GM19023 (cell line): ENCODE measurements around the gene SPACDR.
"Not testable (repeated sequence)": the region's sequence is repeated elsewhere in the genome, so short reads cannot be mapped to it uniquely, and the experiment has no call there.

Experiments
- ATAC-seq: cut with Tn5 transposase; IDR thresholded peaks from one replicate; pipeline ENCODE4 v1.9.1; 2021; ENCODE audit warnings: mild to moderate bottlenecking, moderate library complexity; ENCODE audit not compliant: unreplicated experiment

The SPACDR gene

DNA sequence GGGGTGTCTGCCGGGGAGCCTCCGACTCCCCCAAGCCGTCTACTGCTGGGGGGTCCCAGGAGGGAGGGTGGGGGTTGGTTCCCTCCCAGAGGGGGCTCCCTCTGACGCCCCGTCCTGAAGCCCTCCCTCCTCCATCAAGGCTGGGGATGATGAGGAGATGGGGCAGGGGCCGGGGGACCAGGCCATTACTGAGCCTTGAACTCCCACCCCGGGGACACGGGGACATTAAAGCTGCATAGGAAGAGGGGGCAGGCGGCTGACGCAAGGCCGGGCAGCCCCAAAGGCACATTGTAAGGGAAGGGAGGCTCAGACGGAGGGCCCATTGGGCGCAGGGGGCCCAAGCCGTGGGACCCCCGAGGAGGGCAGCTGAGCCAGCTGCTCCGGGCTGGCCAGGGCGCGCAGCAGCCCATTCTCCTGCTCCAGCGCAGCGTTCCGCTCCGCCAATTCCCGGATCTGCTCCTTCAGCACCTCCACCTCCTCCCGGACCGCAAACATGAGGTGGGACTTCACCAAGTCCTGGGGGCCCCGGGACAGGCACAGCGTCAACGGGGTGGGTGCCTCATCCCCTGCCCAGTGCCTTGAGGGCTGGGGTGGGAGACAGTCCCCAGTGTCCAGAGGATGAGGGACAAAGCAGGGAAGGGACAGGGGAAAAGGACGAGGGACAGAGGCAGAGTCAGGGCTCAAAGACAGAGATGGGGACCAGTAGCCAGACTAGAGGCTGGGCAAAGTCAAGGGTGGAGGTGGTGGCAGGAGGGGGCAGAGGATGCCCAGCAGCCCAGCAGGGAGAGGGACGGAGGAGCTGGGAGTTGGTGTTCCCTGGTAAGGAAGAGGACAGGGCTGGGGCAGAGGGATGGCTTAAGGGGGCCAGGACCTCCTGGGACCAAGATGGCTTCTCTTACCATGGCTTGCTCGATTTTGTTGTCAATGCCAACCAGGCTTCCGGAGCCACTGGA, 2.9 kb upstream of the SPACDR start:
- no peak for ATAC-seq

DNA sequence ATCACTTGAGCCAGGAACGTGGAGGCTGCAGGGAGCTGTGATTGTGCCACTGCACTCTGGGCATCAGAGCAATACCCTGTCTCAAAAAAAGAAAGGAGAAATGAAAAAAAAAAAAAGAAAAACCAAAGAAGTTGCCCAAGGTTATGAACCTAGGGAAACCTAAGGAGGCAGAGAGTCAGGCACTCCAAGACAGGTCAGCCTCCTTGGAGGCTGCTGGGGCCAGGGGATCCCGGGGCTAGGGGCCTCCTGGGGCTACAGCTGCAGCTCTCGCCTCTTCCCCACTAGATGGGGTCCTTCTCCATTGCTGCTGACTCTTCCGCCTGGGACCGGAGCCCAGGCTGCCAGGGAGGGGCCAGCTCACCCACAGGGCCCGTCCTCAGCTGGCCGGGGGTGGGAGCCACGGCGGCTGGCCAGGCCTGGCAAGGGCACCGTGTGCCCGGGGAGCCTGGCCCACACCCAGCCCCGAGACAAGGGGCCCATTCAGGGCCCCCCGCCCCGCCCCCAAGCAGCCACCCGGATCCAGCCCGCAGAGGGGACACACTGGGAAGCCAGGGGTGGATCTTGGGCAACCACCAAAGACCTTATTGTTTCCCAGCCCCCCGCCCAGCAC, 1.7 kb upstream of the SPACDR start:
- no peak for ATAC-seq

DNA sequence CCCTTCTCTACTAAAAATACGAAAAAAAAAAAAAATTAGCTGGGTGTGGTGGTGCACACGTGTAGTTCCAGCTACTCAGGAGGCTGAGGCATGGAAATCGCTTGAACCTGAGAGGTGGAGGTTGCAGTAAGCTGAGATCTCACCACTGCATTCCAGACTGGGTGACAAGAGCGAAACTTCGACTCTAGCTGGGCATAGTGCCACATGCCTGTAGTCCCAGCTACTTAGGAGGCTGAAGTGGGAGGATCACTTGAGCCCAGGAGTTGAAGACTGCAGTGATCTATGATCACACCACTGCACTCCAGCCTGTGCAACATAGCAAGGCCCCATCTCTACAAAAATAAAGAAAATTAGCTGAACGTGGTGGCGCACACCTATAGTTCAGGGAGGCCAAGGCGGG, 1.2 kb upstream of the SPACDR start:
- ATAC-seq, result no peak

DNA sequence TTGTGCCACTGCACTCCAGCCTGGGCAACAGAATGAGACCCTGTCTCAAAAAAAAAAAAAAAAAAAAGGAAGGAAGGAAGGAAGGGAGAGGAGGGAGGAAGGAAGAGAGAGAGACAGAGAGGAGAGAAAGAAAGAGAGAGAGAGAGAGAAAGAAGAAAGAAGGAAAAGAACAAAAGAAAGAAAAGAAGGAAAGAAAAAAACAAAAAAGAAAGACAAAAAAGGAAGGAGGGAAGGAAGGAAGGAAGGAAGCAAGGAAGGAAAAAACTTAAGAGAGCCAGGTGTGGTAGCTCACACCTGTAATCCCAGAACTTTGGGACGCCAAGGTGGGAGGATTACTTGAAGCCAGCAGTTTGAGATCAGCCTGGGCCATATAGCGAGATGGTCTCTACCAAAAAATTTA, 731 bp upstream of the SPACDR start:
- ATAC-seq, result no peak

DNA sequence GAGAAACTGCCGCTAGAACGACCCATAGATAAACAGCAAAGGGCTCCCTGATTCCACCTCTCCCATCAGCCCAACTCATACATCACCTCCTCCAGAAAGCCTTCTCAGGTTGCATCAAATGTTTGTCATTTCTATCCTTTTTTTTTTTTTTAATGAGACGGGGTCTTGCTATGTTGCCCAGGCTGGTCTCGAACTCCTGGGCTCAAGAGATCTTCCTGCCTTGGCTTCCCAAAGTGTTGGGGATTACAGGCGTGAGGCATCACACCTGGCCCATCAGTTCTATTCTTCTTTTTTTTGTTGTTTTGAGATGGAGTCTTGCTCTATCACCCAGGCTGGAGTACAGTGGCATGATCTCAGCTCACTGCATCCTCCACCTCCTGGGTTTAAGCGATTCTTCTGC, 7.0 kb downstream of the SPACDR start:
- no peak for ATAC-seq

DNA sequence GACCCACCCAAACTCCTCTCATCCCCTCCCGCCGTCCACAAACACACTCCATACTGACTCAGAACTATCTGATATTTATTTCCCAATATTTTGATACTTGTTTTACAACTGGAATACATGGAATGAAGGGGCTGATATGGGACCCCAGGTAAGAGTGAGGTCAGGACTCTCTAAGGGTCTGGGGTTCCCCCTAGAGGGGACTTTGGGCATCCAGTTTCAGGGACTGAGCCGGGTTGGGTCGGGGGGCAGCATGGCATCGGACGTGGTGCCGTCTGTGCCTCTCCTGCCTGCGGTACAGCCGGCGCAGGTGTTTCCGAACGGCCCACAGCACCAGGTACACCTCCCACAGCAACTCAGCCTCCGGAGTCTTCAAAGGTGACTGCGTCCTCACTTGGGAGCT, 7.5 kb downstream of the SPACDR start:
- ATAC-seq, result no peak

DNA sequence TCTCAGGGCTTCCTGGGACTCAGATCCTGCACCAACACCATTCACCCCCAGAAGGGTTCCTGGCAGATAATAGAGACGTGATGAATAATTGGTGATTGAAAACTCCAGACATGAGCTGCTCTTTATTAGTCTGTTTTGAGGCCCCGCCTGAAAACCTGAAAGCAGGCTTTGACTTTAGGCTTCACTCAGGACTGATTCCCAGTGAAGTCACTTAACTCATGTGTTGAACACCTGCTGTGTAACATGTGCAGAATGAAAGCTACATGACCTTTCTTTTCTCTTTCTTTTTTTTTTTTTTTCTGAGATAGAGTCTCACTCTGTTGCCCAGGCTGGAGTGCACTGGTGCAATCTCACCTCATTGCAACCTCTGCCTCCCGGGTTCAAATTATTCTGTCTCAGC, 8.9 kb downstream of the SPACDR start:
- no peak for ATAC-seq

DNA sequence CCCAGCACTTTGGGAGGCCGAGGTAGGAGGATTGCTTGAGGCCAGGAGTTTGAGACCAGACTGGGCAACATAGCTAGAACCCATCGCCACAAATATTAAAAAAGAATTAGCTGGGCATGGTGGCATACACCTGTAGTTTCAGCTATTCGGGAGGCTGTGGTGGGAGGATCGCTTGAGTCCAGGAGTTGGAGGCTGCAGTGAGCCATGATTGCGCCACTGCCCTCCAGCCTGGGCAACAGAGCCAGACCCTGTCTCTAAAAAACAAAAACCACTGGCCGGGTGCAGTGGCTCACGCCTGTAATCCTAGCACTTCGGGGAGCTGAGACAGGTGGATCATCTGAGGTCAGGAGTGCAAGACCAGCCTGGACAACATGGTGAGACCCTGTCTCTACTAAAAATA, 10.2 kb downstream of the SPACDR start:
- ATAC-seq, result not testable (repeated sequence)

DNA sequence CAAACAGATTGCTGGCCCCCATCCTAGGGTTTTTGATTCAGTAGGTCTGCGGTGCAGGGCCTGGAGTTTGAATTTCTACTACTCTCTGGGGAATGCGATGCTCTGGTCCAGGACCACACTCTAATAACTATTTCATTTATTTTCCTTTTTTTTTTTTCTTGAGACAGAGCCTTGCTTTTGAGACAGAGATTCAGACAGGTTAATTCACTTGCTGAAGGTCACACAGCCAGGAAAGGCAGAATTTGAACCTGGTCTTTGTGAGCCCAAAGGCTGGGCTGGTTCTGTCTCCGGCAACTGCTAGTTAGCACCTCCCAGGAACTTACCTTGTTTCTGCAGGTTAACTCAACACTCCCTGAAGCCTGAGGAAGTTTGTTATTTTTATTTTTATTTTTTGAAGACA, 11.5 kb downstream of the SPACDR start:
- no peak for ATAC-seq

DNA sequence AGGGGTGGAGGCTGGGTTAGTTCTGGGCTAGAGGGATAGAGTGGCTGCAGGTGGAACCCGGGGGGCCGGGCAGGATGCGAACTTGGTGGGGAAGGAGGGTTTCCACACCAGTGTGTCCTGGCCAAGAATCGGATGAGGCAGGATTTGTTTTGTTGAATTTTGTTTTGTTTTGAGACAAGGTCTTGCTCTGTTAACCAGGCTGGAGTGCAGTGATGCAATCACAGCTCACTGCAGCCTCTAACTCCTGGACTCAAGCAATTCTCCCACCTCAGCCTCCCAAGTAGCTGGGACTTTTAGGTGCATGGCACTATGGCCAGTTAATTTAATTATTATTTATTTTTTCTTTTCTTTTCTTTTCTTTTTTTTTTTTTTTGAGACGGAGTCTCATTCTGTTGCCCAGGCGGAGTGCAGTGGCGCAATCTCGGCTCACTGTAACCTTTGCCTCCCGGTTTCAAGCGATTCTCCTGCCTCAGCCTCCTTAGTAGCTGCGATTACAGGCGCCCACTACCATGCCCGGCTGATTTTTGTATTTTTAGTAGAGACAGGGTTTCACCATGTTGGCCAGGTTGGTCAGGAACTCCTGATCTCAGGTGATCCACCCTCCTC, 14.8 kb downstream of the SPACDR start:
- ATAC-seq, result no peak

DNA sequence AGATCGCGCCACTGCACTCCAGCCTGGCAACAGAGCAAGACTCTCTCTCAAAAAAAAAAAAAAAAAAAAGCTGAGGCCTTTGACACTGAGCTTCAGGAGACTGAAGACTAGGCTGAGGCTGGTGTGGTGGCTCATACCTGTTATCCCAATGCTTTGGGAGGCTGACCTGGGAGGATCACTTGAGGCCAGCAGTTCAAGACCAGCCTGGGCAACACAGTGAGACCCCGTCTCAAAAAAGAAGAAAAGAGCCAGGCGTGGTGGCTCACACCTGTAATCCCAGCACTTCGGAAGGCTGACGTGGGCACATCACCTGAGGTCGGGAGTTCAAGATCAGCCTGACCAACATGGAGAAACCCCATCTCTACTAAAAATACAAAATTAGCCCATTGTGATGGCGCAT, 16.7 kb downstream of the SPACDR start:
- not testable (repeated sequence) for ATAC-seq

DNA sequence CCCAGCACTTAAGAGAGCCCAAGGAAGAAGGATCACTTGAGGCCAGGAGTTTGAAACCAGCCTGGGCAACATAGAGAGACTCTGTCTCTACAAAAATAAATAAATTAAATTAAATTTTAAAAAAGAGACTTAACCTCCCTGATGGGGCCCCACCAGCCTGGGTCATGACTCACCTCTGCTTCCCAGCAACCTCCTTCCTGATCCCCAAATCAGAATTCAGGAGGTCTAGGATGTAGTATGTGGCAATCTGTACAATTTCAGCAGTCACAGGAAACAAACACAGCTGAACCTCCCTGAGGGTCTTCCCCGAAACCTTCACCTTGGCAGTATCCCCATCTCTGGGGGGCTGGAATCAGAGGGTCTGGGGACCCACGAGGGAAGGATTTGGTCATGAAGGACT, 18.0 kb downstream of the SPACDR start:
- ATAC-seq, result no peak

DNA sequence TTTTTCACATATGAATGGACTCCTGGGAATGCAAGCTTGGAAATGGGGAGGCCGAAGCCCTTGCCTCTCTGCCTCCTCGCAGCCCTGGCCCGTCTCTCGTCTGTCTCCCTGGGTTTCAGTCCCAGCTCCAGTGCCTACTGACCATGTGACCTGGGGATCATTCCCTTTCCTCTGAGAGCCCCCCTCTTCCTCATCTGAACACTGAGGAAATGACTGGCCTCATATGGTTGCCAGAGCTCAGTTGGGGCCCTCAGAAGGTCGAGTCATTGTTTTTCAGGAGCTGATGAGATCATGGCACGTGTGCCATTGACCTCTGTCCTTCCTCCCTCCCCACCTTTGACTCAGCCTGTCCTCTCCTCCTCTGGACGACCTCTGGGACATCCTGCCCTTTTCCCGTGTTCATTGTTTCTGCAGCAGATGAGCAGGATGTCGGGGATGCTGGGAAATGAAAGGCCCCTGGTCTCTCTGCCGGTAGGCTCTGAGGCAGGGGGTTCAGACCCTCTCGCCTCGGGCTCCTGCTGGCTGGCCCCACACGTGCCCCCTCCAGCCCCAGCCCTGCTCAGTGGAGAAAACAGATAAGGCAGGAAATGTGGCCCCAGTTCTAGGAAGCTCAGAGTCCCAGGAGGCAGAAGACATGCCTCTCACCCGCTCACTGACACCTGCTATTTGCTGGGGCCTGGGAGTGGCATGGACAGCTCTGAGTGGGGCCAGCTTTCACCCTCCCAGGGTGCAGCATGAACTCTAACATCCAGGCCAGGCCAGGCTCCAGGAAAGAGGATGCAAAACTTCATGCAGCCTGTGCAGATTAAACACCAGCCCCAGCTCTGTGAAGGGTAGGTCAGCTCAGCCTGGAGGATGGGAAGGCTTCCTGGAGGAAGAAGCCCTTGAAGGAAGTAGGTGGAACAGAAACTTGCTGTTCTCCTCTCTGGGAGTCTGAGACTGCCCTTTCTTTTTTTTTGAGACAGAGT, 19.5 kb downstream of the SPACDR start:
- no peak for ATAC-seq

DNA sequence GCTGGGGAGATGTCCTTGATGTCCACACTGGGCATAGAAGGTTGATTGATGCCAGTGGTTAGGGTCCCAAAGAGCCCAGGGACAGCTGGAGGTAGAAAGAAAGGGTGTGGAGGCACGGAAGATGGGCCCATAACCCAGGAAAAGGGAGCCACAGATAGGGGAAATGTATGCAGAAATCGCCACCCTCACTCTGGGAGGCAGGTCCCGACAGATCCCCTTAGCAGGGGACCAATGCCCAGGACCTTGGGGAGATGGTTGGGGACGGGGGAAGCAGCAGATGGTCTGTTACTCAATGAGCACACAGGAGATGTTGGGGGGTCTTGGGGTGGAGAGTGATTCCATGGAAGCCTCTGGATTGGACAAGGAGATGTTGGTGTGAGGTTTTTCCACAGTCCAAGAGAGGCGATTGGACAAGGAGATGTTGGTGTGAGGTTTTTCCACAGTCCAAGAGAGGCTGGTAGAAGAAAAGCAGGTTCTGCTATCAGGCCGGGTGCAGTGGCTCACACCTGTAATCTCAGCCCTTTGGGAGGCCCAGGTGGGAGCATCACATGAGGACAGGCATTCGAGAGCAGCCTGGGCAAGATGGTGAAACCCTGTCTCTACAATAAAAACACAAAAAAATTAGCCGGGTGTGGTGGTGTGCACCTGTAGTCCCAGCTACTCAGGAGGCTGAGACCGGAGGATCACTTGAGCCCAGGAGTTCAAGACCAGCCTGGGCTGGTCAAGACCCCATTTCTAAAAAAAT, 20.8 kb downstream of the SPACDR start:
- no peak for ATAC-seq

DNA sequence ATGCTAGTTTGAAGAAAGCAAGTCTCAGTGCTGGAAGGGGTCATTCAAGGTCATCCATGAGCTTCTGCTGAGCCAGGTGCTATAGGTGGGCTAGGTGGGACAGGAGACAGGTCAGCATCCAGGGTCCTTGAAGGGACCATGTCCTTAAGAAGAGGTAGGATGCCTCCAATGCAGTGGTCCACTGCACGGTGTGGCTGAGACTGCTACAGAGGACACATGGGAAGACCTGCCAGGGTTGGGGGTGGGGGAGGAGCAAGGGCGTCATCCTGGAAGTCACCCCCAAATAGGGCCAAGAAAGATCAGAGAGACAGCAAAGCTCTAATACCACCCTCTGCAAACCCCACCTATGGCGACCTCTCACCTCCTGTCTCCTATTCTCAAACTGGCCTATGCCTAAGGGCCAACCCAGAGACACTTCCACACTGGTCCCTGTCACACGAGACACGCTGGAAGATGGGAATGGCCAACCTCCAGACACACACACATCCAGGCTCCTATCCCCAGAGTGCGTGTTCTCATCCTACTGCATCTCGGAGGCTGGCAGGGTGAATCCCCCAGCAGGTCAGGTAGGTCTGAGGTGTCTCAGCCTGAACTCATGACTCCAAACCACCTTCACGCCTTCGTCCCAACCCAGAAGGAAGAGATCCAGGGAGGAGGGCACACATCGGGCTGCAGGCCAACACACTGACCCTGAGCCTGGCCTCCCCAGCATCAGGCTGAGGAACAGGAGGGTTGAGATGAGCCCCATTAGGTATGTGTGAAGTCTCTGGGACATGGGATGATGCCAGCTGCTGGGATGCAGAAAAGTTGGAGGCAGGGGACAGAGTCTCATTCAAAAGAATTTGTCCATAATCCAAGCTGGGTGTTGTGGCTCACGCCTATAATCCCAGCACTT, 22.2 kb downstream of the SPACDR start:
- ATAC-seq, result no peak

DNA sequence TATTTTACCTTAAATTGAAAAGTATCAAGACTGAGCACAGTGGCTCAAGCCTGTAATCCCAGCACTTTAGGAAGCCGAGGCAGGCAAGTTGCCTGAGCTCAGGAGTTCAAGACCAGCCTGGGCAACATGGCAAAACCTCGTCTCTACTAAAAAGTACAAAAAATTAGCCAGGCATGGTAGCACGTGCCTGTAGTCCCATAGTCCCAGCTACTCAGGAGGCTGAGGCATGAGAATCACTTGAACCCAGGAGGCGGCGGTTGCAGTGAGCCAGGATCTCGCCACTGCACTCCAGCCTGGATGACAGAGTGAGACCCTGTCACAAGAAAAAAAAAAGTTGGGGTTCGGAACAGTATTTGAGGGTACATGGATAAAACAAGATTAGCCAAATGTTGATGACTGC, 24.8 kb downstream of the SPACDR start:
- not testable (repeated sequence) for ATAC-seq

DNA sequence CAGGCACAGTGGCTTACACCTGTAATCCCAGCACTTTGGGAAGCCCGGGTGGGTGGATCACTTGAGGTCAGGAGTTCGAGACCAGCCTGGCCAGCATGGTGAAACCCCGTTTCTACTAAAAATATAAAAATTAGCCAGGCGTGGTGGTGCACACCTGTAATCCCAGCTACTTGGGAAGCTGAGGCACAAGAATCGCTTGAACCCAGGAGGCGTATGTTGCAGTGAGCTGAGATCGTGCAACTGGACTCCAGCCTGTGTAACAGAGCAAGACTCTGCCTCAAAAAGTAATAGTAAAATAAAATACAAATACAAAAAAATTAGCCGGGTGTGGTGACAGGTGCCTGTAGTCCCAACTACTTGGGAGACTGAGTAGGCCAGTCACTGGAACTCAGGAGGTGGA, 25.3 kb downstream of the SPACDR start:
- ATAC-seq, result not testable (repeated sequence)

DNA sequence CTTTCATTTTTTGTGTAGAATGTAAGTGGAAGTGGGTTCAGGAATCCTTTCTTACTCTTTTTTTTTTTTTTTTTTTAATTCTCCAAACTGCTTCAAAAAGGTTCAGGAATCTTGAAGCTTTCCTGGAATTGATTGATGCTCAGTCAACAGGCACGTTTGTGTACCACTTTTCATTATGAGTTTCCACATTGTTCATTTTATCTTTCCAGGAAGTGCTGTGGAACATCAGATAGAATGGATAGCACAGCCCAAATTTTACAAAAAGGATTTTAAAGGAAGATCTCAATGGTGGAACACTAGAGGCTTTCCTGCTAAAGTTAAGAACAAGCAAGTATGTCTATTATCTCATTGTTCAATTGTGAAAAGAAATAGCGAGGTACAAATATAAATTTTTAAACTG, 25.9 kb downstream of the SPACDR start:
- no peak for ATAC-seq
